Thymus (tissue), 14 donors: Measurements from ENCODE around the gene PNMA6F. TPM values are rescaled to one million over a fixed set of nuclear protein-coding genes. Genes with fewer than 3 reads are reported as not detected.

Experiments
- DNase-seq, 9 donors: peaks; one replicate each; pipeline ENCODE4 v3.0.0-alpha.2; 2013; ENCODE audit warnings: low spot score in 9 of 9, low read depth in 6 of 9, missing footprints in 1 of 9
- H3K27ac ChIP-seq, 2 donors: one replicate each; pipeline ENCODE4 v1.5.1; 2013; ENCODE audit warnings: control low read depth in 1 of 2, low read depth in 1 of 2, low read length in 1 of 2, mild to moderate bottlenecking in 1 of 2, moderate library complexity in 1 of 2
- H3K27me3 ChIP-seq, 2 donors: one replicate each; pipeline ENCODE4 v1.5.1; 2013; ENCODE audit warnings: low read length in 1 of 2; ENCODE audit not compliant: control insufficient read depth in 2 of 2, insufficient read depth in 1 of 2
- H3K36me3 ChIP-seq, 2 donors: one replicate each; pipeline ENCODE4 v1.5.1; 2013; ENCODE audit warnings: low read length in 1 of 2, mild to moderate bottlenecking in 1 of 2, moderate library complexity in 1 of 2; ENCODE audit not compliant: control insufficient read depth in 2 of 2, insufficient read depth in 2 of 2
- H3K4me1 ChIP-seq, 2 donors: one replicate each; pipeline ENCODE4 v1.5.1; 2013; ENCODE audit warnings: low read length in 2 of 2; ENCODE audit not compliant: control insufficient read depth in 2 of 2, insufficient read depth in 2 of 2
- H3K4me3 ChIP-seq, 2 donors: one replicate each; pipeline ENCODE4 v1.5.1; 2013; ENCODE audit warnings: low read length in 2 of 2, control low read depth in 1 of 2, mild to moderate bottlenecking in 1 of 2
- H3K9me3 ChIP-seq, 2 donors: one replicate each; pipeline ENCODE4 v1.5.1; 2013; ENCODE audit warnings: low read length in 1 of 2, mild to moderate bottlenecking in 1 of 2; ENCODE audit not compliant: control insufficient read depth in 2 of 2, insufficient read depth in 1 of 2
- WGBS: extraction: QIAGEN DNeasy Blood & Tissue Kit; methylation state at CpG from one replicate; pipeline ENCODE4 v1.1.7; 2013; 5-methylcytosine and 5-hydroxymethylcytosine counted together
- long read RNA-seq, 10 donors: transcript quantifications; one replicate each; lab custom pipeline, GENCODE V29; 2026
- polyA plus RNA-seq: library from polyadenylated mRNA; stranded (reverse); fragments of 200-250 nt; gene quantifications from one replicate; pipeline ENCODE4 v1.2.3, GENCODE V29; 2013
- total RNA-seq: library from RNA; stranded (reverse); fragments of 120-200 nt; gene quantifications from one replicate; pipeline ENCODE4 v1.2.4, GENCODE V29; 2013
- donor health status: healthy.

PNMA6F gene
- total RNA-seq (under 0.01 TPM), polyA plus RNA-seq (0.02 TPM)
- long read RNA-seq, donor 1: 0 reads
- long read RNA-seq, donor 2: 0 reads
- long read RNA-seq, donor 3: 0 reads
- long read RNA-seq, donor 4: 0 reads
- long read RNA-seq, donor 5: 0 reads
- long read RNA-seq, donor 6: 0 reads
- long read RNA-seq, donor 7: 0 reads
- long read RNA-seq, donor 8: 0 reads
- long read RNA-seq, donor 9: 0 reads
- long read RNA-seq, donor 10: 0 reads

DNA sequence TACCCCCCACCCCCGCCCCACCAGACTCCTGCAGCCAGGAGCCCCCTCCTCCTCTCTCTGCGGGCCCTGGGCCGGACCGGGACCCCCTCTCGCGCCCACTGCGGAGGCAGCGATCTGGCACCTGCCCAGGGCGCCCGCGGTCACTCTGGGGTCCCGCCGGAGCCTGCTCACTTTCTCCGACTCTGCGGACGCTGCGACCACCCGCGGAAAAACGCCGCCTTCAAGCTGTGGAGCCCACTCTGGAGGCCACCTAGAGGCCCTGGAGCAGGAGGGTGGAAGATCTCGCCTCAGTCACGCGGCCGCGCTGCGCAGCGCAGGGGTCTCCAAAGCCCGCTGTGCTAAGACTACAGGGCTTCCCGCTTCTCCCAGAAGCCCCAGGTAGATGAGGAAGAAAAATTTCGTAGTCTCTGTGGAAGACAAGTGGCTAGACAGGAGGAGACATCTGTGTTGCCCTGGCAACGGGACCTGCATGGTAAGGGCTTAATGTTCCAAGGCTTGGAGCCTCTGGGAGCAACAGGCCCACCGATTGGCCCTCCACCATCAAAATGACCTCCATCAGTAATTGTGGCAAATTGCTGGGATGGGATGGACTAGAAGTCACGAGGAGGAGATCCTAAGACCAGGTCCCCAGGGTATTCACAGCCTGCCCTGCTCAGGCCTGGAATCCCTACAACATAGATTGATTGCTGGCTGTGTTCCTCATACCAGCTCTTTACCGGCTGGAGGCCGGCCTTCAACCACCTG lies at the start of gene PNMA6F:
TSS of gene PNMA6F (minus strand) at position 387 of the 744 bp plus-strand sequence. CDS start 1,093 bp downstream, outside the sequence.
- no peaks in the 10 kb centered on the region for H3K9me3 ChIP-seq
- peaks cover 0 to 17% of the 10 kb centered on the region in 2 donors for H3K27me3 ChIP-seq
- no peak within 1 kb of the TSS for H3K27ac ChIP-seq
- H3K4me1 ChIP-seq: peaks cover 0 to 6% of the 10 kb centered on the region in 2 donors
- WGBS: 33% methylated on average over 36 of the region's 36 CpGs
- no peak within 1 kb of the TSS for H3K4me3 ChIP-seq
- H3K36me3 ChIP-seq: no peaks in the 10 kb centered on the region
- DNase-seq: no peak

DNA sequence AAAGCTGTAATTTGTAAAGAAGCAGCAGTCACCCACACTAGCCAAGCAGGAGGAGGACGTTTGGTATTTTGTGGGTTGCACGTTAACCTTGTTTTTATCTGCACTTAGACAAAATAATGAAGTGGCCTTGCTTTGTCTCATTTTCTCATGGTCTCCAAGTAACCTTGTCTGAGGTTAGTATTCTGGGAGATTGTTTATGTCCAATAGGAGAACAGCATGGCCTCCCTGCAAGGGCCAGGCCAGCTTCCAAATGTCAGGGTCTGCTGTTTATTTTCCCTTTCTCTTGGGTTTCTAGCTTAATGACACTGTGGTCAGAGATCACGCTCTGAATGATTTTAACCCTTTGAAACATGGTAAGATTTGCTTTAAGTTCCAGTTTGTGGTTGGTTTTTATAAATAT lies 49.7 kb upstream of the PNMA6F start:
- H3K36me3 ChIP-seq: no peaks in the 10 kb centered on the region
- DNase-seq: no peak
- no peak overlapping the region for H3K4me3 ChIP-seq
- H3K27me3 ChIP-seq: peaks cover 0 to 2% of the 10 kb centered on the region in 2 donors
- H3K4me1 ChIP-seq: no peaks in the 10 kb centered on the region
- no peak overlapping the region for H3K27ac ChIP-seq
- no peaks in the 10 kb centered on the region for H3K9me3 ChIP-seq
- WGBS: 89% methylated on average over 3 of the region's 3 CpGs

DNA sequence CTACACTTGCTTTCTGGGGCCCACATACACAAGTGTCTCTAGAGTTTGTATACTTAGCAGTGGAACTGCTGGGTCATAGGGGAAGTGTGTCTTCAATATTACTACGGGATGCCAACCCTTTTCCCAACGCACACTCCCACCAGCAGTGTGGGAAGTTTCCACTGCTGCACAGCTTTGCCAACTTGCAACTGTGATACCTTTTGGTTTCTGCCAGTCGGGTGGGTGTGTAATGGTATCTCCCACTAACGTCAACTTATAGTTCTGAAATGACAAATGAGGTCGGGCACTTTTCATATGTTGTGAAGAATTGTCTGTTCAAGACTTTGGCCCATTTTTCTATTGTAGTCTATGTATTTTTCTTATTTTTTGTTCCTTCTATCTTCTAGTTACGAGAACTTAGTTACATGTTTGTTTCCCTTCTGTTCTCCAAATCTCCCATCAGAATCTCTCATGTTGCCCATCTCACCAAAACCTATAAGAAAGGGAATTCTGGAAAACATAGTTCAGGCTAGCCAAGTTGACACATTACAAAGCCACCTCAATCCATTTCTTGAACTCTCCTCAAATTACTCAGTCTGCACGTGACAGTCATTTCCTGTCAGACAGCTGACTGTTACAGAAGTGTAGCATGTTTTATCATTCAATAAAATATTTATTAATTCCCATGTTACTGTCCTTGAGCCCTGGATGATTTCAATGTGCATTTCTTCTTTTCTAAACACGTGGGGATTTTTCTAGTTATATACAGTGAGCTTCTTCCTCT lies 48.9 kb upstream of the PNMA6F start:
- 68% methylated on average over 8 of the region's 8 CpGs for WGBS
- Histone ChIP-seq H3K27me3 (no peaks in the 10 kb centered on the region), H3K4me1 (no peaks in the 10 kb centered on the region), H3K9me3 (no peaks in the 10 kb centered on the region), H3K36me3 (no peaks in the 10 kb centered on the region), H3K4me3 (no peak overlapping the region), H3K27ac (no peak overlapping the region)
- no peak for DNase-seq

DNA sequence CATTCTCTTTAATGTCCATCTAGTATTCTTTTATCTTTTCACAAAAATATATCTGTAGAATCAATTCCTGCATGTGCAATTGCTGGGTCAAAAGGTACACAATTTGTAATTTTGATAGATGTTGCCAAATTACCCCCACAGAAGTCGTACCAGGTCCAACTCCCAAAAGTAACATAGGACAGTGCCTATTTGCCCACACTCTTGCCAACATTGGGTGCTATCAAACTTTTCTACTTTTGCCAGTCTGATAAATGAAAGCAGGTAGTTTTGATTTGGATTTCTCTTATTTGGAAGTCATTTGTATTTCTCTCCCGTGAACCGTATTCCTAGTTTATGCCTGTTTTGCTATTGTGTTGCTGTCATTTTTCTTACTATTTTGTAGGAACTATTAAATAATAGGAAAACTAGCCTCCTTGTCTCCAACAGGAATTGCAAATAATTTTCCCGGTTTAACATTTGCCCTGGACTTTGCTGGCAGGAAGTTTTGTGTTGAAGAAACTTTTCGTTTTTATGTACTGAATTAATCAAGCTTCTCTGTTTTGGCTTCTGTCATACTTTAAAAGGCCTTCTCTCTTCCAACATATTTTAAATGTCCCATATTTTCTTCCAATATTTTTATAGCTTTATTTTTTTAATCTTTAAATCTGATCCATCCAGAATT lies 45.4 kb upstream of the PNMA6F start:
- DNase-seq: no peak
- no peaks in the 10 kb centered on the region for H3K27me3 ChIP-seq
- 93% methylated on average over 5 of the region's 5 CpGs for WGBS
- H3K9me3 ChIP-seq: no peaks in the 10 kb centered on the region
- H3K4me1 ChIP-seq: no peaks in the 10 kb centered on the region
- H3K36me3 ChIP-seq: no peaks in the 10 kb centered on the region
- H3K27ac ChIP-seq: no peak overlapping the region
- H3K4me3 ChIP-seq: no peak overlapping the region

DNA sequence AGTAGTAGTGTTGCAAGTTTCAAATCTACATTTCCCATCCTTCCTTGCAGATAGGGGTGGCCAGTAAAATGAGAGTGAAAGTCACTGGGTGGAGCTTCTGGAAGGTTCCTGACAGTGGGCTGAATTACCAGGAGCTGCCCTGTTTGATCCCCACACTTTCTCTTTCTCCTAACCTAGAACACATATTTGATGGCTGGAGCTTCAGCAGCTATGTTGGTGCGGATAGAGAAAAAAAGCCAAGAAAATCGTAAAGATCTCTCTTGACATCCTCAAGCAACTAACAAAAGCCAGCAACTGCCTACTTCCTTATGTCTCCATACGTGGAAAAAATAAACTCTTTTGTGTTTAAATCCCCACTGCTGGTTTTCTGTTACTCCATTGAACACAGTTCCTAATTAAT lies 44.6 kb upstream of the PNMA6F start:
- Histone ChIP-seq H3K4me3 (no peak overlapping the region), H3K27ac (no peak overlapping the region), H3K27me3 (no peaks in the 10 kb centered on the region), H3K9me3 (no peaks in the 10 kb centered on the region), H3K36me3 (no peaks in the 10 kb centered on the region), H3K4me1 (no peaks in the 10 kb centered on the region)
- no peak for DNase-seq
- WGBS: 92% methylated on average over 3 of the region's 3 CpGs

DNA sequence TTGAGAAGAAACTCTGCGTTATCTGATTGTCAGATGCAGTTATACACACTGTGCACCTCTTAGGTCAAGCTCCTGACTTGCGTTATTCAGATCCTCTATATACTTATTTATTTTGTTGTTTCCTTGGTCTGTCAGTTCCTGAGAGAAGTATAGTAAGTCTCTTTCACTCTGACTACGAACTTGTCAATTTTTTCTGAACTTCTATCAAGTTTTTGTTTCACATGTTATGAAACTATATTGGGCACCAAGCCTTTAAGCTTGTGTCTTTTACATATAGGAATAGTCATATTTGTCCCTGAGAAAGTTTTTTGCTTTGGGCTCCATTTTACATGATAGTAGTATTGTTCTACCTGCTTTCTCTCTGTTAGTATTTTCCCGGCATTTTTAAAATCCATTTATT lies 44.1 kb upstream of the PNMA6F start:
- Histone ChIP-seq H3K27me3 (no peaks in the 10 kb centered on the region), H3K27ac (no peak overlapping the region), H3K4me3 (no peak overlapping the region), H3K36me3 (no peaks in the 10 kb centered on the region), H3K4me1 (no peaks in the 10 kb centered on the region), H3K9me3 (no peaks in the 10 kb centered on the region)
- WGBS: 93% methylated on average over 4 of the region's 4 CpGs
- no peak for DNase-seq

DNA sequence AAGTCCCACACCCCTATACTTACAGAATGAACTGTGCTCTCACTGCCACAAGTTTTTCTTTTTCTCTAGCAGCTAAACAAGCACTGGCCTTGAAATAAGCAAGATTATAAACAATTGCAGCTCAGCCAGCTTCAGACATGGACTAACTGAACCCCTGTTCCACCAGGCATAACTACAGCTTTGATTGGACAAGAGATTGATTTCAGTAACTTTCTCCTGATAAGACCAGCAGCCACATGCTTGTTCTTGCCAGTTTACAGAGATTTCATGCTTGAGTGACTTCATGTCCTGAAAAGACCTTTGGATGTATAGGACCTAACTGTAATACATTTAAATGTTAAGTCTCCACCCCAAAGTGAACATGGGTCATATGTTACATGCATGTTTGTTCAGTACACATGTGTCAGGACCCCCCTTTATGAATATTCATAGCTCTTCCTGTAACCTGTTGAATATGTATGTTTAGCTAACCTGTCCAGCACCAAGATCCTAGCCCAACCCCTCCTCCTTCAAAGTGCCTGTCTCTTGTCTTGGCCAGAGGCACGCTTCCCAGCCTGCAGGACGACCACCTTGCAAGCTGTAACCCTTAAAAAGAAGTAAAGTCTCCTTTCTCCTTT lies 40.3 kb upstream of the PNMA6F start:
- Histone ChIP-seq H3K9me3 (peaks cover 0 to 11% of the 10 kb centered on the region in 2 donors), H3K4me1 (no peaks in the 10 kb centered on the region), H3K4me3 (no peak overlapping the region), H3K27ac (no peak overlapping the region), H3K27me3 (no peaks in the 10 kb centered on the region), H3K36me3 (no peaks in the 10 kb centered on the region)
- WGBS: 88% methylated on average over 2 of the region's 2 CpGs
- no peak for DNase-seq

DNA sequence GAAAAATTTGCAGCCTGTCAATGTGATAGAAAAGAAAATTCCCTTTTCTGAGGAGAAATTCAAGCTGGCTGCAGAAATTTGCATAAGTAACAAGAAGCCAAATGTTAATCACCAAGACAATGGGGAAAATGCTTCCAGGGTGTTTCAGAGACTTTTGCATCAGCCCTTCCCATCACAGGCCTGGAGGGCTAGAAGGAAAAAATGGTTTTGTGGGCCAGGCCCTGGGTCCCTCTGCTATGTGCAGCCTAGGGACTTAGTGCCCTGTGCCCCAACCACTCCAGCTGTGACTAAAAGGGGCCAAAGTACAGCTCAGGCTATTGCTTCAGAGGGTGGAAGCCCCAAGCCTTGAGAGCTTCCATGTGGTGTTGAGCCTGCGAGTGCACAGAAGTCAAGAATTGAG lies 36.3 kb upstream of the PNMA6F start:
- no peak overlapping the region for H3K4me3 ChIP-seq
- DNase-seq: no peak
- H3K9me3 ChIP-seq: peaks cover 0 to 21% of the 10 kb centered on the region in 2 donors
- H3K27me3 ChIP-seq: no peaks in the 10 kb centered on the region
- H3K36me3 ChIP-seq: no peaks in the 10 kb centered on the region
- peaks cover 0 to 12% of the 10 kb centered on the region in 2 donors for H3K4me1 ChIP-seq
- no peak overlapping the region for H3K27ac ChIP-seq
- WGBS: 96% methylated on average over 1 of the region's 1 CpG
